Mammary epithelial cell (primary cell): ENCODE data around the gene GLRA3.

Experiments
- CTCF ChIP-seq, 2 donors: IDR thresholded peaks in 1 of 2; conservative IDR thresholded peaks in 1 of 2; 2 replicates each; pipeline ENCODE4 v1.5.1; 2011 to 2012; ENCODE audit warnings: inconsistent platforms in 2 of 2, low read length in 2 of 2, mild to moderate bottlenecking in 2 of 2, control low read depth in 1 of 2, low read depth in 1 of 2; ENCODE audit not compliant: insufficient read depth in 1 of 2; ENCODE audit errors: extremely low read depth in 1 of 2
- EZH2 ChIP-seq: IDR thresholded peaks from 2 replicates; pipeline ENCODE4 v1.6.1; 2012; ENCODE audit warnings: low read length, inconsistent platforms, borderline replicate concordance

- TF ChIP-seq CTCF (conservative IDR thresholded peaks at IDR 0.05 in 1 of 2, IDR thresholded peaks at IDR 0.05 in 1 of 2; ENCODE audit: extremely low read depth in 1 of 2, insufficient read depth in 1 of 2, low read depth in 1 of 2, low read length in 2 of 2) (no peak), EZH2 (no peak)
Observed at GRCh38 chr4:174699654-174700053, 129.4 kb downstream of the GLRA3 start.
